HG02610 (cell line): ENCODE measurements around the gene TAX1BP1.
A peak's percentile ranks its signal among the peaks of the same experiment; 100 is the strongest.

Experiments
- ATAC-seq: cut with Tn5 transposase; IDR thresholded peaks from one replicate; pipeline ENCODE4 v1.9.1; 2021; ENCODE audit warnings: mild to moderate bottlenecking, moderate library complexity; ENCODE audit not compliant: unreplicated experiment

TAX1BP1 gene

GRCh38 chr7:27739909-27740448 lies at the start of gene TAX1BP1:
TAX1BP1 (plus strand) TSS chr7:27740162; CDS start chr7:27748525, 8,363 bp downstream.
- peak; percentile 96 for ATAC-seq

GRCh38 chr7:27690649-27691048 lies 49.3 kb upstream of the TAX1BP1 start:
- ATAC-seq = no peak

- no peak for ATAC-seq
Measured at GRCh38 chr7:27693794-27694193, 46.2 kb upstream of the TAX1BP1 start.

- no peak for ATAC-seq
Measured at GRCh38 chr7:27695096-27695495, 44.9 kb upstream of the TAX1BP1 start.

- ATAC-seq = peak; percentile 62
Measured at GRCh38 chr7:27697861-27698430, 42.0 kb upstream of the TAX1BP1 start.

GRCh38 chr7:27699751-27700150 lies 40.2 kb upstream of the TAX1BP1 start:
- ATAC-seq = no peak

GRCh38 chr7:27700501-27700900 lies 39.5 kb upstream of the TAX1BP1 start:
- ATAC-seq = no peak

- ATAC-seq = no peak
Measured at GRCh38 chr7:27703181-27703580, 36.8 kb upstream of the TAX1BP1 start.

- ATAC-seq = no peak
Measured at GRCh38 chr7:27704422-27705199, 35.4 kb upstream of the TAX1BP1 start.

GRCh38 chr7:27705200-27705594 lies 34.8 kb upstream of the TAX1BP1 start:
- no peak for ATAC-seq

- ATAC-seq = no peak
Measured at GRCh38 chr7:27708485-27708884, 31.5 kb upstream of the TAX1BP1 start.

- no peak for ATAC-seq
Measured at GRCh38 chr7:27709137-27710075, 30.6 kb upstream of the TAX1BP1 start.

- no peak for ATAC-seq
Measured at GRCh38 chr7:27712217-27712616, 27.7 kb upstream of the TAX1BP1 start.

- ATAC-seq = no peak
Measured at GRCh38 chr7:27714831-27715444, 25.0 kb upstream of the TAX1BP1 start.

GRCh38 chr7:27723085-27723484 lies 16.9 kb upstream of the TAX1BP1 start:
- ATAC-seq = no peak

- no peak for ATAC-seq
Measured at GRCh38 chr7:27727058-27727457, 12.9 kb upstream of the TAX1BP1 start.

GRCh38 chr7:27730112-27730511 lies 9.8 kb upstream of the TAX1BP1 start:
- ATAC-seq = no peak

GRCh38 chr7:27734583-27734982 lies 5.4 kb upstream of the TAX1BP1 start:
- no peak for ATAC-seq

- ATAC-seq = no peak
Measured at GRCh38 chr7:27735165-27735564, 4.8 kb upstream of the TAX1BP1 start.

- no peak for ATAC-seq
Measured at GRCh38 chr7:27735831-27736230, 4.1 kb upstream of the TAX1BP1 start.

GRCh38 chr7:27737178-27737577 lies 2.8 kb upstream of the TAX1BP1 start:
- ATAC-seq = no peak
